ENCODE data around the gene MUC6. TPM values are rescaled to one million over a fixed set of nuclear protein-coding genes. Genes with fewer than 3 reads are reported as not detected.

The MUC6 gene
- total and polyA plus RNA-seq, 2 donors (not counting 3 experiments of a cell fraction or from before 2014, with no cell fraction given): not detected

DNA sequence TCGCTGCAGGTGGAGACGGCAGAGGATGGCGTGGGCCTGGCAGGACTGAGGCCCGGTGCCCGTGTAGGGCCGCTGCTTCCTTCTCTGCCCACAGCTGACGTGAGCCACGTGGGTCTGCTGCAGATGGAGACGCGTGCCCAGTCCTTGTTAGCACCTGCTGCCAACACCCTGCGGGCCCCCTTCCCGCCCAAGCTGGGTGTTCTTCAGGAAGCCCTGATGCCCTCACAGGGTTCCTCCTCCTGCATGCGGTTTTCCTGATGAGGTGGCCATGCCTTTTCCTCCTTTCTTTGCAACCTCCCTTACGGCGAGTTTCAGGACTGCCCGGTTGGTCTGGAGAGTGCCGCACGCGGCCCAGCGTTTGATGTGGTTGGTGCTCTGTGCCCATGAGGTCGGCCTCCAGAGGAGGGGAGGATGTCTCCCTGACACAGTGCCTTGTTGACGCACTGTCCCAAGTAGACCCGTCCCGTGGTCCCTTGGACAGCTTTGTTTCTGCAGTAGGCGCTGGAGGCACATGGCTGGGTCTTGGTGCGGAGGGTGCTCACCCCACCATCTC lies 66.1 kb downstream of the MUC6 start:
- FAIRE-seq: no peak
- Histone ChIP-seq H3K79me2 (ENCODE audit: control insufficient read depth, insufficient read depth, low read length) (peaks cover 6% of the 10 kb centered on the region), H3K4me3 (replicated peaks in 1 of 3; ENCODE audit: insufficient read depth in 1 of 3, low read depth in 1 of 3, low read length in 3 of 3) (no peak overlapping the region), H3K9me1 (replicated peaks; ENCODE audit: control insufficient read depth, extremely low read depth, insufficient read depth, low read length) (no peaks in the 10 kb centered on the region), H3K27me3 (ENCODE audit: control insufficient read depth in 2 of 2, insufficient read depth in 2 of 2, low read length in 2 of 2) (no peaks in the 10 kb centered on the region), H4K20me1 (replicated peaks; ENCODE audit: control insufficient read depth, extremely low read depth, insufficient read depth, low read length) (no peaks in the 10 kb centered on the region), H3K4me2 (ENCODE audit: insufficient read depth, low read length) (no peak overlapping the region), H3K9ac (replicated peaks; ENCODE audit: extremely low read depth, insufficient read depth, low read length) (no peak overlapping the region), H2AFZ (ENCODE audit: low read depth, low read length) (no peak overlapping the region), H3K4me1 (ENCODE audit: control insufficient read depth, extremely low read depth, insufficient read depth, low read length) (no peaks in the 10 kb centered on the region), H3K27ac (ENCODE audit: insufficient read depth, low read depth, low read length) (no peak overlapping the region), H3K9me3 (replicated peaks; ENCODE audit: control insufficient read depth, insufficient read depth, low read length) (no peaks in the 10 kb centered on the region), H3K36me3 (ENCODE audit: control insufficient read depth in 2 of 2, extremely low read depth in 1 of 2, insufficient read depth in 2 of 2, low read length in 2 of 2) (peaks cover 0 to 35% of the 10 kb centered on the region in 2 experiments)
- TF ChIP-seq GATA2 (IDR thresholded peaks at IDR 0.05; ENCODE audit: insufficient read depth, insufficient read length, low read depth, low read length) (no peak), POLR2AphosphoS5 (IDR thresholded peaks at IDR 0.05; ENCODE audit: insufficient read depth, low read depth, low read length) (no peak), FOS (IDR thresholded peaks at IDR 0.05; ENCODE audit: borderline replicate concordance, insufficient read depth, low read length) (no peak), POLR2A (IDR thresholded peaks at IDR 0.05; ENCODE audit: low read depth, low read length) (no peak)
- TF ChIP-seq, protein P1, sequence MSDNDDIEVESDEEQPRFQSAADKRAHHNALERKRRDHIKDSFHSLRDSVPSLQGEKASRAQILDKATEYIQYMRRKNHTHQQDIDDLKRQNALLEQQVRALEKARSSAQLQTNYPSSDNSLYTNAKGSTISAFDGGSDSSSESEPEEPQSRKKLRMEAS (IDR thresholded peaks at IDR 0.05; ENCODE audit: insufficient read depth, insufficient read length): no peak
- TF ChIP-seq, protein P2, sequence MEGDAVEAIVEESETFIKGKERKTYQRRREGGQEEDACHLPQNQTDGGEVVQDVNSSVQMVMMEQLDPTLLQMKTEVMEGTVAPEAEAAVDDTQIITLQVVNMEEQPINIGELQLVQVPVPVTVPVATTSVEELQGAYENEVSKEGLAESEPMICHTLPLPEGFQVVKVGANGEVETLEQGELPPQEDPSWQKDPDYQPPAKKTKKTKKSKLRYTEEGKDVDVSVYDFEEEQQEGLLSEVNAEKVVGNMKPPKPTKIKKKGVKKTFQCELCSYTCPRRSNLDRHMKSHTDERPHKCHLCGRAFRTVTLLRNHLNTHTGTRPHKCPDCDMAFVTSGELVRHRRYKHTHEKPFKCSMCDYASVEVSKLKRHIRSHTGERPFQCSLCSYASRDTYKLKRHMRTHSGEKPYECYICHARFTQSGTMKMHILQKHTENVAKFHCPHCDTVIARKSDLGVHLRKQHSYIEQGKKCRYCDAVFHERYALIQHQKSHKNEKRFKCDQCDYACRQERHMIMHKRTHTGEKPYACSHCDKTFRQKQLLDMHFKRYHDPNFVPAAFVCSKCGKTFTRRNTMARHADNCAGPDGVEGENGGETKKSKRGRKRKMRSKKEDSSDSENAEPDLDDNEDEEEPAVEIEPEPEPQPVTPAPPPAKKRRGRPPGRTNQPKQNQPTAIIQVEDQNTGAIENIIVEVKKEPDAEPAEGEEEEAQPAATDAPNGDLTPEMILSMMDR (IDR thresholded peaks at IDR 0.05; ENCODE audit: extremely low read depth in 1 of 2, insufficient read depth in 1 of 2, low read depth in 1 of 2, low read length in 2 of 2): no peak
- CTCF ChIA-PET: no interaction called here
- dilution Hi-C loops (cut with MboI; ENCODE audit: extremely low pct_ligation_motif_present, low sequenced_read_pairs): no loop called here
- intact Hi-C loops (cut with micrococcal nuclease): no loop called here
- no TSS peak for BruUV-seq (replicated peaks)
- DNase-seq (ENCODE audit: low read depth, low spot score): no peak
- POLR2A ChIA-PET: no interaction called here
